Measurements from ENCODE around the gene ERP29.
"Not testable (repeated sequence)": the region's sequence is repeated elsewhere in the genome, so short reads cannot be mapped to it uniquely, and the experiment has no call there.

The ERP29 gene

DNA sequence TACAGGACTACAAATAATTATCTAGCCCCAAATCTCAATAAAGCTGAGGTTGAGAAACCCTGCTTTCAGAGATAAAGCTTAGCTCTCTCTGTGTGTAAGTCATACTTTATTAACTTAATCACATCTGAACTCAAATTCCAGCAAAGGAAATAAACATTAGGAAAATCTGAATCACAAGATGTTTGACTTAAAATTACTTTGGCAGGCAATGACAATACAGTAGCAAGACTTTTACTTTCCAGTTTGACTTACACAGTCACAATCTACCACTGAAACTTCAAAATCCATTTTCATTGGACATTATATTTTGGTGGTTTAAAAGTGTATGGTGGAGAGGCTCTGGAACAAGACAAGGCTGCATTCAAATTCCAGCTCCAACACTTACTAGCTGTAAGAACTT, 11.7 kb upstream of the ERP29 start:
- TF ChIP-seq, protein P1, sequence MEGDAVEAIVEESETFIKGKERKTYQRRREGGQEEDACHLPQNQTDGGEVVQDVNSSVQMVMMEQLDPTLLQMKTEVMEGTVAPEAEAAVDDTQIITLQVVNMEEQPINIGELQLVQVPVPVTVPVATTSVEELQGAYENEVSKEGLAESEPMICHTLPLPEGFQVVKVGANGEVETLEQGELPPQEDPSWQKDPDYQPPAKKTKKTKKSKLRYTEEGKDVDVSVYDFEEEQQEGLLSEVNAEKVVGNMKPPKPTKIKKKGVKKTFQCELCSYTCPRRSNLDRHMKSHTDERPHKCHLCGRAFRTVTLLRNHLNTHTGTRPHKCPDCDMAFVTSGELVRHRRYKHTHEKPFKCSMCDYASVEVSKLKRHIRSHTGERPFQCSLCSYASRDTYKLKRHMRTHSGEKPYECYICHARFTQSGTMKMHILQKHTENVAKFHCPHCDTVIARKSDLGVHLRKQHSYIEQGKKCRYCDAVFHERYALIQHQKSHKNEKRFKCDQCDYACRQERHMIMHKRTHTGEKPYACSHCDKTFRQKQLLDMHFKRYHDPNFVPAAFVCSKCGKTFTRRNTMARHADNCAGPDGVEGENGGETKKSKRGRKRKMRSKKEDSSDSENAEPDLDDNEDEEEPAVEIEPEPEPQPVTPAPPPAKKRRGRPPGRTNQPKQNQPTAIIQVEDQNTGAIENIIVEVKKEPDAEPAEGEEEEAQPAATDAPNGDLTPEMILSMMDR (IDR thresholded peaks at IDR 0.05; ENCODE audit: insufficient read depth, missing control alignments): no peak
- DNase-seq (ENCODE audit: insufficient read length, low spot score) (no peak), FAIRE-seq (no peak)

DNA sequence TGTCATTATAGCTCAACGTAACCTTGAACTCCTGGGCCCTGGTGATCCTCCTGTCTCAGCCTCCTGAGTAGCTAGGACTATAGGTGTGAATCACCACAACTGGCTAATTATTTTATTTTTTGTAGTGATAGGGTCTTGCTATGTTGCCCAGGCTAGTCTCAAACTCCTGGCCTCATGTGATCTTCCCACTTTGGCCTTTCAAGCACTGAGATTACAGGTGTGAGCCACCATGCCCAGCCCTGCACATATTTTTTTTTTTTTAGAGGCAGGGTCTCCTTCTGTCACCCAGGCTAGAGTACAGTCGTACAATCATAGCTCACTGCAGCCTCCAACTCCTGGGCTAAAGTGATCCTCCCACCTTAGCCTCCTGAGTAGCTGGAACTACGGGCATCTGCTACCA, 9.2 kb upstream of the ERP29 start:
- TF ChIP-seq, protein P1 (IDR thresholded peaks at IDR 0.05; ENCODE audit: insufficient read depth, missing control alignments): no peak
- DNase-seq (ENCODE audit: insufficient read length, low spot score): no peak
- no peak for FAIRE-seq

DNA sequence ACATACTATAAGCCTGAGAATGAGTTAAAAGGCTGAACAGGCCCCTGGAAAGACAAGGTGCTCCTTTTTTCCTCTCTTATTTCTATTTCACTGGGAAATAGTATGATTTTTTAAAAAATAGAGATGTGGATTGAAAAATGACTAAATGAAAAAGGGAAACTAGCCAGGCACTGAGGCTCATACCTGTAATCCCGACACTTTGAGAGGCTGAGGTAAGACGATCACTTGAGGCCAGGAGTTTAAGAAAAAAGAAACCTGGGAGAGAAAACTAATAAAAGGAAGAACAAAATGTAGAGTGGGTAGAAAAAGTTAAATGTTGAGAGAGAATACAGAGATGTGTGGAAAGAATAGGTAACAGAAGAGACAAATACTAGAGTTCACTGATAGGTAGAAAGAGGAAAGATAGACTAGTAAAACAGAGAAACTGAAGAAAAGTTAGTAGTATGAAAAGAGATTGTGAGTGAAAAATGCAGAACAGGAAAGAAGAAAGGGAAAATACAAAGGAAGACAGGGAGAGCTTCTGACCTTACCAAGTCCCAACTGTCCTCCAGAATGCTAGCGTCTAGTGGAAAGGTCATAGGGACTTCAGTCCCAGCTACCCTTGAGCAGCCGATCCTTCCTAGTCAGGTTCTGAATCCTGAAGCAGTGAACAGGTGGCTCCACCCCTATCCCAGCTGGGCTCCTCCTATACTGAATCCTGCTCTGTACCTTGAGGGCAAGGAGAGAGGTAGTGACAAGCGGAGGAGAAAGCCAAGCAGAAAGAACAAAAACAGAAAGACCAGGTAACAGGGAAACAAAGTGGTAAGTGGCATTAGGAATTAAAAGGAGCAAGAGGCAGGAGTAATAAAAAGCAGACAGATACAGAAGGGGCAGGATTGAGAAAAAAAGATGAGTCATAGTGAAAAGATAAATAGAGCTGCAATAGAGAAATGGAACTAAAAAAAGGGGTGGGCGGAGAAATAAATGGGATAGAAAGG, 7.5 kb upstream of the ERP29 start:
- DNase-seq (ENCODE audit: insufficient read length, low spot score): no peak
- FAIRE-seq: no peak
- TF ChIP-seq, protein P1 (IDR thresholded peaks at IDR 0.05; ENCODE audit: insufficient read depth, missing control alignments): no peak

DNA sequence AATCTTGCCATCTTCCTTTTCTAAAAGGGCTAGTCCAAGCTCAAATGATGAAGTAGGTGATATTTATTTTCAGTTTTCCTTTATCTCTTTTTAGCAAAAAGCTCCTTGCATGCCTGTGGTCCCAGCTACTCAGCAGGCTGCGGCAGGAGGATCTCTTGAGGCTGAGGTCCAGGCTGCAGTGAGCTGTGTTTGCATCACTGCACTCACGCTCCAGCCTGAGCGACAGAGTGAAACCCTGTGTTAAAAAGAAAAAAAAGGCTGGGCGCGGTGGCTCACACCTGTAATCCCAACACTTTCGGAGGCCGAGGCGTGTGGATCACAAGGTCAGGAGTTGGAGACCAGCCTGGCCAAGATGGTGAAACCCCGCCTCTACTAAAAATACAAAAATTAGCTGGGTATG, 5.3 kb upstream of the ERP29 start:
- no peak for DNase-seq (ENCODE audit: insufficient read length, low spot score)
- FAIRE-seq: no peak
- TF ChIP-seq, protein P1 (IDR thresholded peaks at IDR 0.05; ENCODE audit: insufficient read depth, missing control alignments): no peak

DNA sequence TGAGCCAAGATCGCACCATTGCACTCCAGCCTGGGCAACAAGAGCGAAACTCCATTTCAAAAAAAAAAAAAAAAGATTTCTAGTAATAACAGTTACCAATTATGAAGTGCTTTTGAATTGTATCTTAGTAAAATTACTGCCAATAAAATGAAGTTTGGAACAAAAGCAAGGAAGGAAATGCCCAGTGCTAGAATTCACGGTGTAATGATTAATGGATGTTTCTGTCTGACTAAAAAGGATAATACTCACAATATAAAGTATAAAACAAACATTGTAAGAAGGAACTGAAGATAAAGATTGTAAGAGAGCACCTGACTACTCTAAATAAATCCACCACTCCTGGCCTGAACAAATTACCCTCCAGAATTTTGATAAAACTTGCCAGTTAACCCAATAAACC, 4.3 kb upstream of the ERP29 start:
- no peak for FAIRE-seq
- TF ChIP-seq, protein P1 (IDR thresholded peaks at IDR 0.05; ENCODE audit: insufficient read depth, missing control alignments): no peak
- no peak for DNase-seq (ENCODE audit: insufficient read length, low spot score)

DNA sequence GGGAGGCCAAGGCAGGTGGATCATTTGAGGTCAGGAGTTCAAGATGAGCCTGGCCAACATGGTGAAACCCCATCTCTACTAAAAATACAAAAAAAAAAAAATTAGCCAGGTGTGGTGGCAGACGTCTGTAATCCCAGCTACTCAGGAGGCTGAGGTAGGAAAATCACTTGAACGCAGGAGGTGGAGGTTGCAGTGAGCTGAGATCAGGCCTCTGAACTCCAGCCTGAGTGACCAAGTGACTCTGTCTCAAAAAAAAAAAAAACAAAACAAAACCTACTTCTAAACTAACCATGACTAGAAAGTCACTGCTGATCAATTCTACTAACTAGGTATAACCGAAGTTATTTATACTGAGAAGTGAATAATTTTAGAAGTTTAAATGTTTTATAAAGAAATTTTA, 3.6 kb upstream of the ERP29 start:
- DNase-seq (ENCODE audit: insufficient read length, low spot score); FAIRE-seq: not testable (repeated sequence)

DNA sequence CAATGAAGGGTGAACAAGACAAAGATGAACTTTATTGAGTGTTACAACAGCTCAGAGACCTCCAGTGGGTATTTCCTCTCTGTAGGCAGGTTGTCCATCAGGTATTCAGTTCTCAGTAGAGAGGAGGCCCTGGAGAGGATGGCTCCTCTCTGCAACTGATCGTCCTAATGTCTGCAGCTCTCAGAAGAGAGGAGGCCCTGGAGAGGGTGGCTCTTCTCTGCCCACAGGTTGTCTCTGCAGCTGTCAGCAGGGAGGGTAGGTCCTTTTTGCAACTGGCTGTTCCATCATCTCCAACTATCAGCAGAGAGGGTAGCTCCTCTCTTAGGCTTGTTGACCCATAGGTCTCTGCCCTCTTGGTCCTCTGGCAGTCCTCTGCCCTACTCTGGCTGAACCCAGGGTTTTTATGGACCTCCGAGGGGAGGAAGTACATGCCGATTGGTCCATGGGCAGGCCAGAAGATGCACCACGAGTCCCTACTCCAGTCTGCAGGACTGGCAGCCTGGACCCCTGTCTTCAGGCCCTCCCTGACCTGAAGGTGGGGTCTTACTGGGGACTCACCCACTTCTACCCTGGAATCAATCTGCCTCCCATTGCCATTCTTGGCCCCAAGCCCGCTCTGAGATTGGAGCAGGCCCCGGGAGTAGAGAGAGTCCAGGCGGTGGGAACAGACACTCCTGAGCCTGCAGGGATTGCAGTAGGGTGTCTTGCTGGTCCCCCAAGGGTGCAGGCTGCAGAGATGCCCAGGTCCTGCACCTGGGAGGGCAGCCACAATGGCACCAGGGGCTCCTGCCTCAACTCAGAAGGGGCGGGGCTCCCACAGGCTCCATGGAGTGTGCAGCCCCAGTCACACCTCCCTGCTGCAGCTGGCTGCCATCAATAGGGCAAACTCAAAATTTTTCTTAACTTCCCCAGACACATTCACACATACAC, 2.5 kb upstream of the ERP29 start:
- FAIRE-seq (no peak), DNase-seq (ENCODE audit: insufficient read length, low spot score) (no peak)
- TF ChIP-seq, protein P1 (IDR thresholded peaks at IDR 0.05; ENCODE audit: insufficient read depth, missing control alignments): no peak
